GM12801 (cell line): ENCODE data around the gene KRTAP10-4.

Experiments used
- TF ChIP-seq, protein P1 (sequence below): IDR thresholded peaks from one replicate; pipeline ENCODE4 v1.5.1; 2011; ENCODE audit warnings: control low read depth; ENCODE audit not compliant: insufficient read length; ENCODE audit errors: extremely low read depth

The KRTAP10-4 gene

DNA sequence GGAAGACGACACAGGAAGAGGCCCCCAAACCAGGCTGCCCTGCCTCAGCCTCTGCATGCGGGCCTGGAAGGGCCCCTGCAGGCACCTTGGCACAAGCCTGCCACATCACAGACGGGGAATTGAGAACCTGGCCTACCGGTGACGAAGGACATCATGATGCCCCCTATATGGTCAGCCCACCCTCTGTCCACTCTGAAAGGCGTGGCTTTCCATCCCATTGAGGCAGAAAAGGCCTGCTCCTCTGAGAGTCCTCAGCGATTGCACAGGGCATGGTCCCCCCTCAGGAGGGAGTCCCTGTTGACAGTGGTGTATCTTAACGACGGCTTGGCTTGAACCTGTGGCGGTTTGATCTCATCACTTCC lies 44.9 kb upstream of the KRTAP10-4 start:
- TF ChIP-seq, protein P1, sequence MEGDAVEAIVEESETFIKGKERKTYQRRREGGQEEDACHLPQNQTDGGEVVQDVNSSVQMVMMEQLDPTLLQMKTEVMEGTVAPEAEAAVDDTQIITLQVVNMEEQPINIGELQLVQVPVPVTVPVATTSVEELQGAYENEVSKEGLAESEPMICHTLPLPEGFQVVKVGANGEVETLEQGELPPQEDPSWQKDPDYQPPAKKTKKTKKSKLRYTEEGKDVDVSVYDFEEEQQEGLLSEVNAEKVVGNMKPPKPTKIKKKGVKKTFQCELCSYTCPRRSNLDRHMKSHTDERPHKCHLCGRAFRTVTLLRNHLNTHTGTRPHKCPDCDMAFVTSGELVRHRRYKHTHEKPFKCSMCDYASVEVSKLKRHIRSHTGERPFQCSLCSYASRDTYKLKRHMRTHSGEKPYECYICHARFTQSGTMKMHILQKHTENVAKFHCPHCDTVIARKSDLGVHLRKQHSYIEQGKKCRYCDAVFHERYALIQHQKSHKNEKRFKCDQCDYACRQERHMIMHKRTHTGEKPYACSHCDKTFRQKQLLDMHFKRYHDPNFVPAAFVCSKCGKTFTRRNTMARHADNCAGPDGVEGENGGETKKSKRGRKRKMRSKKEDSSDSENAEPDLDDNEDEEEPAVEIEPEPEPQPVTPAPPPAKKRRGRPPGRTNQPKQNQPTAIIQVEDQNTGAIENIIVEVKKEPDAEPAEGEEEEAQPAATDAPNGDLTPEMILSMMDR = no peak

DNA sequence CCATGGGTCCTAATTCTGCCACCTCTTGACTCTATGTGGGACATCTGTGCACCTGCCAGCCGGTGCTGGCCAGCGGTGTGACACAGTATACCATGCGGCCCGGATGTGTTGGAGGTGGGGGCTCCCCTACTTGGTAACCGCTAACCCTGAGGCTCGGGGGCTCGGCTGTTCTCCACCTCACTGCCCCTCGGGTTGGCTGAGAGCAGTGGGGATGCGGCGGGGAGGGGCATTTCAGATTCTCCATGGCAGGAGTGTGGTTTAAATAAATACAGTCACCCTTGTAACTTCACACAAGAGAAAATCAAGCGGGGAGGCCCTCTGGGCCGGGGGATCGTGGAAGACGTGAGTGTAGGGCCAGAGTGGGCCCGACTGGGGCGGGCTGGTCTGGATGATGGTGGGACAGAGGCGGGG lies 44.5 kb upstream of the KRTAP10-4 start:
- TF ChIP-seq, protein P1 = no peak

DNA sequence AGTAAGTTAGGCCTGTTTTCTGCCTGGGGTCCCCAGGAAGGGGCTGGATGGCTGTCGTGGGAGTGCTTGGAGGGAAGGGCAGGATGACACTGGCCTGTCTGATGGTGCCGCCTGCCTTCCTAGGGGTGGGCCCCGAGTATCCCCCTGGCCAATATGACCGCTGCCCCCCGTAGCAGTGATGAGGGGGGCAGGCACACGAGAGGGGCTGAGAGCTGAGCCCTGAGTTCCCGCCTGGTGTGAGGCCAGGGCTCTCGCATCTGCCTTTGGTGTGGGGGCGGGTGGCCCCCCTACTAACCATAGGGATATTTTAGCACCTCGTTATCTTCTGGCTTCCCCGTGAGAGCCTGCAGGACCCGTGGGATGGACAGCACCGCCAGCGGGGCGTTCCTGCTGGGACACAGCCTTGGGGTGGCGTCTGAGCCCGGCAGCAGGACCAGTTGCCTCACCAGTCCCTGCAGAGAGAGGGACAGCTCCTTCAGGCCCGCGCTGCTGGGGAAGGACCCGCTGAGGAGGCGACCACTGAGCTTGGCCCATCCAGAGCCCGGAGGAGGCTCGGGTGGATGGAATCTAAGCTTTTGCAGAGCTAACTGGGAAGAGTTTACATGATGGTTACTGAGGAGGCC lies 43.9 kb upstream of the KRTAP10-4 start:
- TF ChIP-seq, protein P1 = no peak

DNA sequence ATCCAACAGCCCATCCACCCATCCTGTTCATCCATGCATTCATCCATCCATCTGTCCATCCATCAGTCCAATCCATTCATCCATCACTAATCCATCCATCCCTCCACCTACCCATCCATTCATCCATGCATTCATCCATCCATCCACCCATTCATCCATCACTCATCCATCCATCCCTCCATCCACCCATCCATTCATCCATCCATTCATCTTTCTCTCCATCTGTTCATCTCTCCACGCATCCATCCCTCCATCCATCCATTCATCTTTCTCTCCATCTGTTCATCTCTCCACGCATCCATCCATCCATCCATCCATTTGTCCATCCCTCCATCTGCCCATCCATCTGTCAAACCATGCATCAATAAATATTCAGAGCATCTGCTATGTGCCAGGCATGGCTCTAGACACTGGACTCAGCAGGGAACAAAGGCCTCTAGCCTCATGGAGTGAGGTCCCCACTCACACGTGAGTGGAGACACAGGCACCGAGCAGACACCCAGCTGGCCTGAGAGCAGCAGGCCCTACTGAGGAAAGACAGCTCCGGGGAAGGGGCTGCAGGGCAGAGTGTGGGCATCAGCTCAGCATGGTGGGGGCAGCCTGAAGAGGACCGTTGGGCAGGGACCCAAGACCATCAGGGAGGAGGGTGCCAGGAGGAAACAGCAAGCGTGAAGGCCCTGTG lies 43.2 kb upstream of the KRTAP10-4 start:
- TF ChIP-seq, protein P1 = no peak

DNA sequence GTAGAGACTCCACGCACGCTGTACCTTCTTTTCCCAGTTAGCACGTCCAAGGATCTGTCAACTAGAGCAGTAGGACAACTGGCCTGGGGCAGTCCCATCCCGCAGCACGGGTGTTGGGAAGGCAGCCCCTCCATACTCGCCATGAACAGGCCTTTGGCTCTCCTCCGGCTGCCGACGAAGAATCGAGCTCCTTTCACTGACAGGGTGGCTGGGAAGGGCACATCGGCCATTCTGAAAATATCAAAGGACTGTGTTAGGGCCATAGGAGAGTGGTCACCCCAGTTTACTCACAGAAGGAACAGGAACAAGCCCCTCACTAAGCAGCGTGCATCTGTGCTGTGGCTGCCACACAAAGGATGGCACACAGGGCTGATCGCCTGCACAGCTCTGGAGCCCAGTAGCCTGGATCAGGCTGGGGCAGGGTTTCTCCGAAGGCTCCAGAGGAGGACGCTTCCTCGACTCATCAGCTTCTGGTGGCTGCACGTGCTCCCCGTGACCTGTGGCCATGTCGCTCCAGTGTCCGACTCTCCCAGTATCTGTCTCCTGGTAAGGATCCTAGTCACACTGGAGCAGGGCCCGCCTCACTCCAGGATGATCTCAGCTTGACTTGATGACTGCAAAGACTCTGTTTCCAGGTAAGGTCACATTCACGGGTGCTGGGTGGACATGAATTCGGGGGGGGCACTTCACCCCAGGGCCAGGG lies 42.5 kb upstream of the KRTAP10-4 start:
- TF ChIP-seq, protein P1 = no peak

DNA sequence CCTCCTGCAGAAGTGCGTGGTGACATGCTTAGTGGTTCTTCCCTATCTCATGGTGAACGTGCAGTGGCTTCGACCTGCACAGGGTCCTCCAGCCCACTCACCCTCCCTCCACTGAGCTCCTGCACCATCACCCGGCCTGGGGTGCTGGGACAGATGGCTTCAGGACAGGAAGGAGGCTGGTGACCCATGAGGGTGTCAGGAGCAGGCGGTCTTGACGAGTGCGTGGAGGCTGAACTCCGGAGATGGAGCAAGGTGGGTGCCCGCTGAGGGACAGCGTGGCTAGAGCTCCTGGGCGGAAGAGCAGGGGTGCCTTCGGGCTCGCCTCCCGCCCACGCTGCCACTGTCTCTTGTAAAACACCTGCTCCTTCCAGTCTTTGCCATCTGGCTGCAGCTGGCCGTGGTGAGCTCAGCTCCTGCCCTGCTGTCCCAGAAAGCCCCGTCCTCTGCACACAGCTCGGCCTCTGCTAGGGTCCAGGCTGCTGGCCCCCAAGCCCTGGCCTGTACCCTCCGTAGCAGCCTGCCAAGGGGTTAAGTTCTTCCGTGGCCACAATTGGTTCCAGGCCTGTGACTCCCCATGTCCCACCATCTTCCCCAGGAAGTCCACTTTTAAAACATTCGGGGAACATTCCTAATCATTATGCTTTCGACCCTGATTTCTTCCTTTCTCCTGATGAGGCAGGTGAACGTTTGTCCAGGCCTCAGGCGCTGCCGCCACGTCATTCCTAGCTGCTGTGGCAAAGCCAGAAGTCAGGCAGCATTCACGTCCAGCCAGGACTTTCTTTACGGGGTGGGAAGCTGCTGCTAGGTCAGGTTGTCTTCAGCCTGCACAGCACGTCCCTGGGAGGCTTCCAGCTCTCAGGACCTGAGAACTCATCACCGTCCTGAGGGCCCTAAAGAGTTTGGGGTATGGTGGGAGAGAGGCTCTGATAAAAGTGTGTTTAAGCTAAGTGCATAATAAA lies 41.6 kb upstream of the KRTAP10-4 start:
- TF ChIP-seq, protein P1 = no peak

DNA sequence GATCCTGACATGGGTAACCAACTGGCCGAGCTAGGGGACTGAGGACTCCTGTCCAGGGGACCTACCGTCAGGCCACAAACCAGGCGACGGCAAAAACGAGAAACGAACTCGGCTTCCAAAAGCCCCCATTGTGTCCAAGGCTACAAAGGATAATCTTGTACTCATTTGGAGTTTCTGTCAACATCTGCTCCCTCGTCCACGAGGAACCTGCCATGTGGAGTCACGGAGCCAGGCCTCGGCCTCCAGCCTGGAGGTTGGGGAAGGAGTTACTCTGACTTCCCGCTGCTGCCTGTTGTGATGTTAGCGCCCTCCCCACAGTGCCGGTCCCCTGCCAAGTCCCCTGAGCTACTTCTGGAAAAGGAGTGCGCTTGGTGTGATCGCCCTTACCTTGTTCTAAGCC lies 40.8 kb upstream of the KRTAP10-4 start:
- TF ChIP-seq, protein P1 = no peak
